SK-N-SH (cell line): ENCODE results near the gene TNFRSF21. TPM values are rescaled to one million over a fixed set of nuclear protein-coding genes. Genes with fewer than 3 reads are reported as not detected.

ENCODE experiments used
- CTCF ChIA-PET: fragments of 300-600, 350-600 bp; formaldehyde crosslinking; extraction: SDS; loops from one replicate; lab custom pipeline; 2021; lab: Yijun Ruan, JAX
- POLR2A ChIA-PET: fragments of 350-600 bp; sonication (Branson Sonifier 250); formaldehyde crosslinking; extraction: SDS; loops from one replicate; lab custom pipeline; 2020; ENCODE audit warnings: antibody characterized with exemption, inconsistent platforms; lab: Yijun Ruan, JAX
- DNase-seq: peaks from one replicate; pipeline ENCODE4 v3.0.0; 2012
- H2AFZ ChIP-seq: fragments of 200-600 bp; sonication (generic); 2 replicates; pipeline ENCODE4 v1.8.1; 2016; ENCODE audit warnings: antibody characterized with exemption, mild to moderate bottlenecking, low read depth
- H3F3A ChIP-seq: fragments of 200-600 bp; sonication (generic); replicated peaks from 2 replicates; pipeline ENCODE3; 2016; ENCODE audit warnings: antibody characterized with exemption, mild to moderate bottlenecking; ENCODE audit not compliant: insufficient read depth
- H3K27ac ChIP-seq, 2 experiments: fragments of 200-500 bp in 1 of 2; fragments of 200-600 bp in 1 of 2; sonication (Bioruptor generic) in 1 of 2; sonication (generic), shearing (Covaris generic) in 1 of 2; 2 replicates each; pipeline versions ENCODE4 v1.5.1 to v1.6.1; 2014 to 2016; ENCODE audit warnings: low read depth in 2 of 2, inconsistent platforms in 1 of 2, low read length in 1 of 2, mild to moderate bottlenecking in 1 of 2, mixed read lengths in 1 of 2
- H3K27me3 ChIP-seq: fragments of 200-600 bp; sonication (generic), shearing (Covaris generic); 2 replicates; pipeline ENCODE4 v1.6.1; 2016; ENCODE audit warnings: mixed run types; ENCODE audit not compliant: insufficient read depth
- H3K36me3 ChIP-seq, 2 experiments: fragments of 200-500 bp in 1 of 2; fragments of 200-600 bp in 1 of 2; sonication (Bioruptor generic) in 1 of 2; sonication (generic) in 1 of 2; replicated peaks in 1 of 2; 2 replicates each; pipeline versions ENCODE3 to v1.5.1; 2014 to 2016; ENCODE audit warnings: low read length in 1 of 2, mild to moderate bottlenecking in 1 of 2; ENCODE audit not compliant: insufficient read depth in 2 of 2, control insufficient read depth in 1 of 2
- H3K4me1 ChIP-seq, 2 experiments: fragments of 200-500 bp in 1 of 2; fragments of 200-600 bp in 1 of 2; sonication (Bioruptor generic) in 1 of 2; sonication (generic), shearing (Covaris generic) in 1 of 2; 2 replicates each; pipeline versions ENCODE4 v1.5.1 to v1.6.1; 2014 to 2016; ENCODE audit warnings: low read depth in 1 of 2, low read length in 1 of 2, mixed run types in 1 of 2; ENCODE audit not compliant: insufficient read depth in 2 of 2, control insufficient read depth in 1 of 2
- H3K4me2 ChIP-seq: fragments of 200-600 bp; sonication (generic), shearing (Covaris generic); 2 replicates; pipeline ENCODE4 v1.6.1; 2017; ENCODE audit warnings: mixed run types
- H3K4me3 ChIP-seq, 2 experiments: fragments of 200-500 bp in 1 of 2; fragments of 200-600 bp in 1 of 2; sonication (Bioruptor generic) in 1 of 2; sonication (generic), shearing (Covaris generic) in 1 of 2; 2 replicates each; pipeline versions ENCODE4 v1.5.1 to v1.8.1; 2014 to 2016; ENCODE audit warnings: low read depth in 2 of 2, inconsistent platforms in 1 of 2, low read length in 1 of 2, mild to moderate bottlenecking in 1 of 2, mixed read lengths in 1 of 2, moderate library complexity in 1 of 2
- H3K79me2 ChIP-seq: fragments of 200-600 bp; sonication (generic); 2 replicates; pipeline ENCODE4 v1.8.1; 2017; ENCODE audit warnings: mild to moderate bottlenecking; ENCODE audit not compliant: insufficient read depth
- H3K9ac ChIP-seq: fragments of 200-600 bp; sonication (generic); 2 replicates; pipeline ENCODE4 v1.6.1; 2017; ENCODE audit warnings: mixed run types
- H3K9me2 ChIP-seq: fragments of 200-600 bp; sonication (generic); 2 replicates; pipeline ENCODE4 v1.6.1; 2017; ENCODE audit warnings: mixed run types
- H3K9me3 ChIP-seq: fragments of 200-600 bp; sonication (generic); 2 replicates; pipeline ENCODE4 v1.6.1; 2017; ENCODE audit warnings: mixed run types, mild to moderate bottlenecking, moderate library complexity
- H4K20me1 ChIP-seq: fragments of 200-600 bp; sonication (generic); 2 replicates; pipeline ENCODE4 v1.6.1; 2017; ENCODE audit warnings: mild to moderate bottlenecking, mixed run types; ENCODE audit not compliant: insufficient read depth
- CHD2 ChIP-seq: fragments of 150-350 bp; IDR thresholded peaks from 2 replicates; pipeline ENCODE4 v1.6.1; 2018; ENCODE audit warnings: low read length; ENCODE audit not compliant: partially characterized antibody
- ELF1 ChIP-seq: IDR thresholded peaks from 2 replicates; pipeline ENCODE4 v1.4.0; 2012
- EP300 ChIP-seq, 2 experiments: IDR thresholded peaks; 2 replicates each; pipeline versions ENCODE4 v1.4.0 to v1.6.1; 2012; ENCODE audit warnings: borderline replicate concordance in 1 of 2, low read depth in 1 of 2, low read length in 1 of 2
- FOXJ3 ChIP-seq: sonication (generic); formaldehyde crosslinking; IDR thresholded peaks from 2 replicates; pipeline ENCODE4 v1.5.1; 2020; ENCODE audit warnings: mild to moderate bottlenecking, missing genetic modification reagents
- GABPA ChIP-seq: IDR thresholded peaks from 2 replicates; pipeline ENCODE4 v1.4.0; 2012; ENCODE audit warnings: low read depth, mild to moderate bottlenecking
- GATA2 ChIP-seq: sonication (generic); formaldehyde crosslinking; IDR thresholded peaks from 2 replicates; pipeline ENCODE4 v1.5.0; 2020; ENCODE audit warnings: mild to moderate bottlenecking, missing genetic modification reagents
- MXI1 ChIP-seq: IDR thresholded peaks from 2 replicates; pipeline ENCODE4 v1.6.1; 2012; ENCODE audit warnings: mild to moderate bottlenecking, low read depth, low read length, improper control_type of control experiment
- NFIC ChIP-seq: IDR thresholded peaks from 2 replicates; pipeline ENCODE4 v1.4.0; 2012; ENCODE audit warnings: borderline replicate concordance
- POLR2AphosphoS5 ChIP-seq: IDR thresholded peaks from 2 replicates; pipeline ENCODE4 v1.6.1; 2012; ENCODE audit warnings: low read depth, low read length
- RAD21 ChIP-seq: IDR thresholded peaks from 2 replicates; pipeline ENCODE4 v1.6.1; 2012; ENCODE audit warnings: mild to moderate bottlenecking, low read length
- RCOR1 ChIP-seq: fragments of 150-350 bp; IDR thresholded peaks from 2 replicates; pipeline ENCODE4 v1.6.1; 2017; ENCODE audit warnings: antibody characterized with exemption, low read length
- SIN3A ChIP-seq: IDR thresholded peaks from 2 replicates; pipeline ENCODE4 v1.6.1; 2012; ENCODE audit warnings: low read depth, mild to moderate bottlenecking, low read length, moderate library complexity, borderline replicate concordance
- TCF12 ChIP-seq: IDR thresholded peaks from 2 replicates; pipeline ENCODE4 v1.4.0; 2012
- TEAD4 ChIP-seq: IDR thresholded peaks from 2 replicates; pipeline ENCODE4 v1.4.0; 2012; ENCODE audit warnings: mild to moderate bottlenecking, borderline replicate concordance; ENCODE audit not compliant: insufficient read depth
- YY1 ChIP-seq: IDR thresholded peaks from 2 replicates; pipeline ENCODE4 v1.4.0; 2012; ENCODE audit warnings: low read depth, mild to moderate bottlenecking
- WGBS: methylation state at CpG from one replicate; pipeline ENCODE4 v1.1.6; 2017; ENCODE audit warnings: low lambda C conversion rate; 5-methylcytosine and 5-hydroxymethylcytosine counted together
- polyA plus RNA-seq, 3 experiments: library from polyadenylated mRNA; depleted of rRNA; stranded (reverse); fragments of >200 nt; gene quantifications; 2 replicates each; pipeline ENCODE4 v1.2.3, GENCODE V29; 2012
- TF ChIP-seq, protein P1 (sequence below): IDR thresholded peaks from 2 replicates; pipeline ENCODE4; 2012
- TF ChIP-seq, protein P2 (sequence below): IDR thresholded peaks from 2 replicates; pipeline ENCODE4 v1.6.1; 2012; ENCODE audit warnings: mild to moderate bottlenecking, low read depth, low read length, moderate library complexity
- TF ChIP-seq, protein P3 (sequence below): fragments of 200-600 bp; sonication (generic); IDR thresholded peaks from 2 replicates; pipeline ENCODE4 v1.6.1; 2017; ENCODE audit warnings: antibody characterized with exemption, mild to moderate bottlenecking, moderate library complexity
- TF ChIP-seq, protein P4 (sequence below): IDR thresholded peaks from 2 replicates; pipeline ENCODE4 v1.4.0; 2012; ENCODE audit warnings: low read depth
- TF ChIP-seq, protein P5 (sequence below): fragments of 150-350 bp; IDR thresholded peaks from 2 replicates; pipeline ENCODE4 v1.6.1; 2016; ENCODE audit warnings: mild to moderate bottlenecking, low read depth, low read length

The TNFRSF21 gene
- polyA plus RNA-seq, 1 of the 3 experiments (the other 2 are of a cell fraction): 9.2 TPM

DNA sequence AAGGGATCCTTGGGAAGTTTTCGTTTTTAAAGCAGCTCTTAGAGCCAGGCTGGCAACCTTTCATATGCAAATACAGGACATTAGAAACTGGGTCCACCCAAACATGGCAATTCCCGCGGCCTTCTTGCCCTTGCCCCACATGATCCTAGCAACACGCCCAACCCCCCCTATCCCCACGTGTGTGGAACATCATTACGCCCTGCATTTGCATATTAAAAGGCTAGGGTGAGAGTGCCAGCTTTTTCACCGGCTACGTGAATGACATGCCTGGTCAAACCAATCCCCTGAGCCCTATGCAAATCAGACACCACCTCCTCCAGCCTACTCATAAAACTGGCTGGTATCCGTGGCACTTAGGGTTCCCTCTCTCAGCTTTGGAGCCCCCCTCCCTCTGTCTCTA is 88.1 kb downstream of the TNFRSF21 start:
- Histone ChIP-seq H3K36me3 (no peaks in the 10 kb centered on the region), H3K27me3 (no peaks in the 10 kb centered on the region), H3K9ac (no peak overlapping the region), H3K27ac (no peak overlapping the region), H3K9me2 (no peaks in the 10 kb centered on the region), H3K79me2 (no peaks in the 10 kb centered on the region), H3K4me3 (no peak overlapping the region), H2AFZ (no peak overlapping the region), H3K4me1 (no peaks in the 10 kb centered on the region), H3F3A (no peaks in the 10 kb centered on the region)
- CTCF ChIA-PET: no interaction called here
- WGBS: 75% methylated on average over 9 of the region's 9 CpGs
- DNase-seq: no peak
- POLR2A ChIA-PET: no interaction called here
- TF ChIP-seq YY1 (no peak), MXI1 (no peak), SIN3A (no peak), TEAD4 (no peak), FOXJ3 (no peak), CHD2 (no peak)
- TF ChIP-seq, protein P1, sequence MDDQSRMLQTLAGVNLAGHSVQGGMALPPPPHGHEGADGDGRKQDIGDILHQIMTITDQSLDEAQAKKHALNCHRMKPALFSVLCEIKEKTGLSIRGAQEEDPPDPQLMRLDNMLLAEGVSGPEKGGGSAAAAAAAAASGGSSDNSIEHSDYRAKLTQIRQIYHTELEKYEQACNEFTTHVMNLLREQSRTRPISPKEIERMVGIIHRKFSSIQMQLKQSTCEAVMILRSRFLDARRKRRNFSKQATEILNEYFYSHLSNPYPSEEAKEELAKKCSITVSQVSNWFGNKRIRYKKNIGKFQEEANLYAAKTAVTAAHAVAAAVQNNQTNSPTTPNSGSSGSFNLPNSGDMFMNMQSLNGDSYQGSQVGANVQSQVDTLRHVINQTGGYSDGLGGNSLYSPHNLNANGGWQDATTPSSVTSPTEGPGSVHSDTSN: no peak
- TF ChIP-seq, all 33 proteins: peak for 0
- Histone ChIP-seq H3K4me2 (no peak overlapping the region), H4K20me1 (no peaks in the 10 kb centered on the region), H3K9me3 (no peaks in the 10 kb centered on the region)

DNA sequence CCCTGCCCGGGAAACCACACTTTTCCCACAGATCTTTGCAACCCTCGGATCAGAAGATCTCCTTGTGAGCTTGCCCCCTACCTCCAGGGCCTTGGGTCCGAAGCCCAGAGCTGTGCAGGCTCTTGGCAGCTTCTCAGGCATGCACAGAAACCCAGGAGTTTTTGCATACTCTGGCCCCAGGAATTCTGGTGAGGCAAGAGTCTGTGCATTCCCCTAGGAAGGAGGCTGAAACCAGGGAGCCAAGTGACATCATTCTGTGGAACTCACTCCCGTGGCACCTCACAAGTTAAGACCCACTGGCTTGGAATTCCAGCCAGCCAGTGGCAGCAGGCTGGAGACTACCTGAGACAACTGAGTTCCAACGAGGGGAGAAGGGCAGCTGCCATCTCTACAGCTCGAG is 100.1 kb downstream of the TNFRSF21 start:
- no peak overlapping the region for H3K4me3 ChIP-seq
- H3K9ac ChIP-seq: no peak overlapping the region
- CTCF ChIA-PET: interaction anchor here (0.9 kb wide), 1 partner anchor 97 kb away, joined by 3 read pairs; no protein-coding TSS in a partner anchor
- H3K4me1 ChIP-seq: no peaks in the 10 kb centered on the region; a peak in 1 of 4 replicates
- TF ChIP-seq GATA2 (no peak), RAD21 (no peak), RCOR1 (no peak), FOXJ3 (no peak), NFIC (no peak), EP300 (IDR thresholded peaks at IDR 0.05; ENCODE audit: borderline replicate concordance in 1 of 2, low read depth in 1 of 2, low read length in 1 of 2) (no peak), POLR2AphosphoS5 (no peak), GABPA (no peak), ELF1 (no peak), TCF12 (no peak)
- TF ChIP-seq, protein P2, sequence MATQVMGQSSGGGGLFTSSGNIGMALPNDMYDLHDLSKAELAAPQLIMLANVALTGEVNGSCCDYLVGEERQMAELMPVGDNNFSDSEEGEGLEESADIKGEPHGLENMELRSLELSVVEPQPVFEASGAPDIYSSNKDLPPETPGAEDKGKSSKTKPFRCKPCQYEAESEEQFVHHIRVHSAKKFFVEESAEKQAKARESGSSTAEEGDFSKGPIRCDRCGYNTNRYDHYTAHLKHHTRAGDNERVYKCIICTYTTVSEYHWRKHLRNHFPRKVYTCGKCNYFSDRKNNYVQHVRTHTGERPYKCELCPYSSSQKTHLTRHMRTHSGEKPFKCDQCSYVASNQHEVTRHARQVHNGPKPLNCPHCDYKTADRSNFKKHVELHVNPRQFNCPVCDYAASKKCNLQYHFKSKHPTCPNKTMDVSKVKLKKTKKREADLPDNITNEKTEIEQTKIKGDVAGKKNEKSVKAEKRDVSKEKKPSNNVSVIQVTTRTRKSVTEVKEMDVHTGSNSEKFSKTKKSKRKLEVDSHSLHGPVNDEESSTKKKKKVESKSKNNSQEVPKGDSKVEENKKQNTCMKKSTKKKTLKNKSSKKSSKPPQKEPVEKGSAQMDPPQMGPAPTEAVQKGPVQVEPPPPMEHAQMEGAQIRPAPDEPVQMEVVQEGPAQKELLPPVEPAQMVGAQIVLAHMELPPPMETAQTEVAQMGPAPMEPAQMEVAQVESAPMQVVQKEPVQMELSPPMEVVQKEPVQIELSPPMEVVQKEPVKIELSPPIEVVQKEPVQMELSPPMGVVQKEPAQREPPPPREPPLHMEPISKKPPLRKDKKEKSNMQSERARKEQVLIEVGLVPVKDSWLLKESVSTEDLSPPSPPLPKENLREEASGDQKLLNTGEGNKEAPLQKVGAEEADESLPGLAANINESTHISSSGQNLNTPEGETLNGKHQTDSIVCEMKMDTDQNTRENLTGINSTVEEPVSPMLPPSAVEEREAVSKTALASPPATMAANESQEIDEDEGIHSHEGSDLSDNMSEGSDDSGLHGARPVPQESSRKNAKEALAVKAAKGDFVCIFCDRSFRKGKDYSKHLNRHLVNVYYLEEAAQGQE: no peak
- TF ChIP-seq, protein P1: no peak
- TF ChIP-seq, protein P3, sequence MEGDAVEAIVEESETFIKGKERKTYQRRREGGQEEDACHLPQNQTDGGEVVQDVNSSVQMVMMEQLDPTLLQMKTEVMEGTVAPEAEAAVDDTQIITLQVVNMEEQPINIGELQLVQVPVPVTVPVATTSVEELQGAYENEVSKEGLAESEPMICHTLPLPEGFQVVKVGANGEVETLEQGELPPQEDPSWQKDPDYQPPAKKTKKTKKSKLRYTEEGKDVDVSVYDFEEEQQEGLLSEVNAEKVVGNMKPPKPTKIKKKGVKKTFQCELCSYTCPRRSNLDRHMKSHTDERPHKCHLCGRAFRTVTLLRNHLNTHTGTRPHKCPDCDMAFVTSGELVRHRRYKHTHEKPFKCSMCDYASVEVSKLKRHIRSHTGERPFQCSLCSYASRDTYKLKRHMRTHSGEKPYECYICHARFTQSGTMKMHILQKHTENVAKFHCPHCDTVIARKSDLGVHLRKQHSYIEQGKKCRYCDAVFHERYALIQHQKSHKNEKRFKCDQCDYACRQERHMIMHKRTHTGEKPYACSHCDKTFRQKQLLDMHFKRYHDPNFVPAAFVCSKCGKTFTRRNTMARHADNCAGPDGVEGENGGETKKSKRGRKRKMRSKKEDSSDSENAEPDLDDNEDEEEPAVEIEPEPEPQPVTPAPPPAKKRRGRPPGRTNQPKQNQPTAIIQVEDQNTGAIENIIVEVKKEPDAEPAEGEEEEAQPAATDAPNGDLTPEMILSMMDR: no peak
- TF ChIP-seq, protein P4, sequence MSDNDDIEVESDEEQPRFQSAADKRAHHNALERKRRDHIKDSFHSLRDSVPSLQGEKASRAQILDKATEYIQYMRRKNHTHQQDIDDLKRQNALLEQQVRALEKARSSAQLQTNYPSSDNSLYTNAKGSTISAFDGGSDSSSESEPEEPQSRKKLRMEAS: no peak
- TF ChIP-seq, protein P5, sequence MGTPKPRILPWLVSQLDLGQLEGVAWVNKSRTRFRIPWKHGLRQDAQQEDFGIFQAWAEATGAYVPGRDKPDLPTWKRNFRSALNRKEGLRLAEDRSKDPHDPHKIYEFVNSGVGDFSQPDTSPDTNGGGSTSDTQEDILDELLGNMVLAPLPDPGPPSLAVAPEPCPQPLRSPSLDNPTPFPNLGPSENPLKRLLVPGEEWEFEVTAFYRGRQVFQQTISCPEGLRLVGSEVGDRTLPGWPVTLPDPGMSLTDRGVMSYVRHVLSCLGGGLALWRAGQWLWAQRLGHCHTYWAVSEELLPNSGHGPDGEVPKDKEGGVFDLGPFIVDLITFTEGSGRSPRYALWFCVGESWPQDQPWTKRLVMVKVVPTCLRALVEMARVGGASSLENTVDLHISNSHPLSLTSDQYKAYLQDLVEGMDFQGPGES: no peak
- H2AFZ ChIP-seq: no peak overlapping the region
- no peak overlapping the region for H3K27ac ChIP-seq
- H3K9me2 ChIP-seq: no peaks in the 10 kb centered on the region
- H4K20me1 ChIP-seq: no peaks in the 10 kb centered on the region
- H3K9me3 ChIP-seq: no peaks in the 10 kb centered on the region
- H3K27me3 ChIP-seq: no peaks in the 10 kb centered on the region
- no peaks in the 10 kb centered on the region for H3F3A ChIP-seq
- H3K79me2 ChIP-seq: no peaks in the 10 kb centered on the region
- no peak overlapping the region for H3K4me2 ChIP-seq
- WGBS: 34% methylated on average over 4 of the region's 6 CpGs
- H3K36me3 ChIP-seq: no peaks in the 10 kb centered on the region
- POLR2A ChIA-PET: no interaction called here
- DNase-seq: no peak
